Eye (tissue), 1 donor: ENCODE data around the gene TRPV5.

Experiments used
- DNase-seq: peaks from one replicate; pipeline ENCODE4 v3.0.0-alpha.2; 2015

The TRPV5 gene

GRCh38 chr7:142868986-142869415 lies 64.5 kb downstream of the TRPV5 start:
- DNase-seq = no peak

GRCh38 chr7:142868188-142868985 lies 65.2 kb downstream of the TRPV5 start:
- DNase-seq = no peak

- no peak for DNase-seq
Observed at GRCh38 chr7:142867398-142868187, 66.0 kb downstream of the TRPV5 start.

- no peak for DNase-seq
Observed at GRCh38 chr7:142867097-142867378, 66.5 kb downstream of the TRPV5 start.

GRCh38 chr7:142866361-142867096 lies 67.0 kb downstream of the TRPV5 start:
- DNase-seq = peak; percentile 57

- DNase-seq = no peak
Observed at GRCh38 chr7:142865766-142866165, 67.8 kb downstream of the TRPV5 start.

- DNase-seq = no peak
Observed at GRCh38 chr7:142864980-142865747, 68.4 kb downstream of the TRPV5 start.

GRCh38 chr7:142863891-142864685 lies 69.5 kb downstream of the TRPV5 start:
- DNase-seq = no peak

- no peak for DNase-seq
Observed at GRCh38 chr7:142862786-142863400, 70.7 kb downstream of the TRPV5 start.

GRCh38 chr7:142862351-142862750 lies 71.2 kb downstream of the TRPV5 start:
- no peak for DNase-seq

GRCh38 chr7:142860968-142861367 lies 72.6 kb downstream of the TRPV5 start:
- no peak for DNase-seq

- no peak for DNase-seq
Observed at GRCh38 chr7:142859829-142860228, 73.7 kb downstream of the TRPV5 start.

GRCh38 chr7:142859411-142859810 lies 74.1 kb downstream of the TRPV5 start:
- DNase-seq = no peak
